ENCODE data around the gene FBXO44. TPM values are rescaled to one million over a fixed set of nuclear protein-coding genes. Genes with fewer than 3 reads are reported as not detected.

FBXO44 gene
- total RNA-seq, 4 donors from 2014 or later: 5.0 to 20.4 (median 7.0) TPM

DNA sequence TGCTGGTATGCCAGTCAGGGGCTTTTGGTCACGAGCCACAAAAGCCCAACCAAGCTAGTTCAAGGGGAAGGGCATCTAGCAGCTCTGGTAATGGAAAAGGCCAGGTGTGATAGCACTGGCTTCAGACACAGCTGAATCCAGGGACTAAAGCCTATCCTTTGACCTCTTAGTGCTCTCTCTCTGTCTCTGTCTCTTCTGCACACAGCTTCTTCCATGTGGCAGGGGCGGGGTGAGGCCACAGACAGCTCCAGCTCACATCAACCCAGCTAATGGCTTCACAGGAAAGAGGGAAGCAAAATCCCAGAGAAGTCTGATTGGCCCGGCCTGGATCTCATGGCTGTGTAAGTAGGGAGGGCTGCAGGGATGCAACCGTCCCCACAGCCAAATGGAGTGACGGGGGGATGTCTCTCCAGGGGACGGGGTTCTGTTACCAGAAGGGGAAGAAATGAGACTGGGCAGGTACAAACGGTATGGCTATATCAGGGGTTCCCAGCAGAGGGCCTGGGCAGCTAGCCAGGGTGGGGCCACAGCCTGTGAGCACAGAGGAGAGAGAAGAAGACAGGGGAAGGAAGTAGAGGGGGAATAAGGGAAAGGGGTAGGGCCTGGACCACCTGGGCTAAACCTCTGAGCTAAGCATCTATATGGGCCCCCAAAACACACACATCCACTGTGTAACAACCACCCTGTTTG, 42.9 kb upstream of the FBXO44 start:
- H3K9me3 ChIP-seq: no peaks in the 10 kb centered on the region
- DNase-seq: no peak
- TF ChIP-seq POLR2A (IDR thresholded peaks at IDR 0.05): no peak
- TF ChIP-seq, protein P1, sequence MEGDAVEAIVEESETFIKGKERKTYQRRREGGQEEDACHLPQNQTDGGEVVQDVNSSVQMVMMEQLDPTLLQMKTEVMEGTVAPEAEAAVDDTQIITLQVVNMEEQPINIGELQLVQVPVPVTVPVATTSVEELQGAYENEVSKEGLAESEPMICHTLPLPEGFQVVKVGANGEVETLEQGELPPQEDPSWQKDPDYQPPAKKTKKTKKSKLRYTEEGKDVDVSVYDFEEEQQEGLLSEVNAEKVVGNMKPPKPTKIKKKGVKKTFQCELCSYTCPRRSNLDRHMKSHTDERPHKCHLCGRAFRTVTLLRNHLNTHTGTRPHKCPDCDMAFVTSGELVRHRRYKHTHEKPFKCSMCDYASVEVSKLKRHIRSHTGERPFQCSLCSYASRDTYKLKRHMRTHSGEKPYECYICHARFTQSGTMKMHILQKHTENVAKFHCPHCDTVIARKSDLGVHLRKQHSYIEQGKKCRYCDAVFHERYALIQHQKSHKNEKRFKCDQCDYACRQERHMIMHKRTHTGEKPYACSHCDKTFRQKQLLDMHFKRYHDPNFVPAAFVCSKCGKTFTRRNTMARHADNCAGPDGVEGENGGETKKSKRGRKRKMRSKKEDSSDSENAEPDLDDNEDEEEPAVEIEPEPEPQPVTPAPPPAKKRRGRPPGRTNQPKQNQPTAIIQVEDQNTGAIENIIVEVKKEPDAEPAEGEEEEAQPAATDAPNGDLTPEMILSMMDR (IDR thresholded peaks at IDR 0.05): no peak
- H3K4me3 ChIP-seq: no peak overlapping the region
- 29 to 30% methylated on average over 6 to 7 of the region's 7 CpGs for WGBS, 2 donors
- H3K27ac ChIP-seq: no peak overlapping the region
- peaks cover 0 to 45% (median 0%) of the 10 kb centered on the region in 4 donors for H3K27me3 ChIP-seq
- H3K36me3 ChIP-seq: no peaks in the 10 kb centered on the region
- intact Hi-C loops (cut with DNase I): no loop called here
- no peaks in the 10 kb centered on the region for H3K4me1 ChIP-seq

DNA sequence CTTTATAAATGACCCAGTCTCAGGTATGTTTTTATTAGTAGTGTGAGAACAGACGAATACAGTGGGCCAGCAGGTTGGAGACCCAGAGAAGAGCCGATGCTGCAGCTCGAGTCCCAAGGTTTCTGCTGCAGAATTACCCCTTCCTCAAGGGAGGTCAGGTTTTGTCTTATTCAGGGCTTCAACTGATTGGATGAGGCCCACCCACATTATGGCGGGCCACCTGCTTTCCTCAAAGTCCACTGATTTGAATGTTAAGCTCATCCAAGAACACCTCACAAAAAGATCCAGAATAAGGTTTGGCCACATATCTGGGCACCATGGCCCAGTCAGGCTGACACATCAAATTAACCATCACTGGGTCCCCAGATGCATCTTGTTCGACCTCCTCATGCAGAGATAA, 41.3 kb upstream of the FBXO44 start:
- Histone ChIP-seq H3K36me3 (no peaks in the 10 kb centered on the region), H3K4me1 (no peaks in the 10 kb centered on the region), H3K4me3 (no peak overlapping the region), H3K27me3 (peaks cover 0 to 60% (median 0%) of the 10 kb centered on the region in 4 donors), H3K9me3 (no peaks in the 10 kb centered on the region), H3K27ac (no peak overlapping the region)
- DNase-seq: no peak
- TF ChIP-seq, protein P1 (IDR thresholded peaks at IDR 0.05): no peak
- TF ChIP-seq POLR2A (IDR thresholded peaks at IDR 0.05): no peak
- intact Hi-C loops (cut with DNase I): no loop called here
- 63 to 71% methylated on average over 4 of the region's 5 CpGs for WGBS, 2 donors

DNA sequence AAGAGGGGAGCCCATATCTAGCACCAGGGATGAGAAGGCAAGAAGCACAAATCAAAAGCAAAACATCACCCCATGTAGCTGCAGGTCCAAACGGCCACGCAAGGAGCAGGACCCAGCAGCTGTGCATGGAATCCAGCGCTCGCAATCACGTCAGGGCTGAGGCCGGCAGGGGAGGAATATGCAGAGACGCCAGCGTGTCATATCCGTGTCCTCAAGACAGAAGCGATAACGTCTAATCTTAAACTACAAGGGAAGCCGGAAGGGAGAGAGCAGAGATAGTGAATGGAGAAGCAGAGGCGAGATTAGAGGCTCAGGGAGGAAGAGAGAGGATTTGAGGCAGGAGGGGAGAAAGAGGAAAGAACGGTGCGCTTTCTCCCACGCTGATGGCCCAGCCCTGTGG, 39.6 kb upstream of the FBXO44 start:
- no peak overlapping the region for H3K4me3 ChIP-seq
- no peak for DNase-seq
- peaks cover 0 to 76% (median 0%) of the 10 kb centered on the region in 4 donors for H3K27me3 ChIP-seq
- no peaks in the 10 kb centered on the region for H3K4me1 ChIP-seq
- H3K9me3 ChIP-seq: no peaks in the 10 kb centered on the region
- no peak for TF ChIP-seq POLR2A (IDR thresholded peaks at IDR 0.05)
- TF ChIP-seq, protein P1 (IDR thresholded peaks at IDR 0.05): no peak
- no peak overlapping the region for H3K27ac ChIP-seq
- intact Hi-C loops (cut with DNase I): no loop called here
- 45 to 50% methylated on average over 16 of the region's 16 CpGs for WGBS, 2 donors
- H3K36me3 ChIP-seq: no peaks in the 10 kb centered on the region

DNA sequence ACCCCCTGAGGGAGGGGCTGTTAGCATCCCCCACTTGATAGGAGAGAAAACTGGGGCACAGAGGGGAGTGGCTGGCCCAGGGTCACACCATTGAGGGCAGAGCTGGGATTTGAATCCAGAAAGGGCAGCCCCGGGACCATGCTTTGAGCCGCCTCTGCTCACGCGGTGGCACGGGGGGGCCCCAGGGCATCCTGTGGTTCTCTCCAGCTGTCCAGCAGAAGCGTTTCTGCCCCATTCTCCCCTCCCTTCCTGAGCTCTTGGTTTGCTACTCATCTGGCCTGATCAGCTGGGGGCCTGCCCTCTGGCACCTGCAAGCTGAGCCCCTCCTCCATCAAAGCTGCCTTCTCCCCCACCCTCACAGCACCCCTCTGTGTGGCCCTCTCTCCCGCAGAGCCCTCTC, 37.9 kb upstream of the FBXO44 start:
- no peak for DNase-seq
- H3K36me3 ChIP-seq: no peaks in the 10 kb centered on the region
- H3K4me1 ChIP-seq: no peaks in the 10 kb centered on the region
- H3K4me3 ChIP-seq: no peak overlapping the region
- intact Hi-C loops (cut with DNase I): no loop called here
- peaks cover 0 to 83% (median 0%) of the 10 kb centered on the region in 4 donors for H3K27me3 ChIP-seq
- WGBS, 2 donors: 49% methylated on average over 6 of the region's 7 CpGs; no CpG with 5 or more reads in 1 of the 2 donors
- H3K27ac ChIP-seq: no peak overlapping the region
- no peaks in the 10 kb centered on the region for H3K9me3 ChIP-seq
- TF ChIP-seq POLR2A (IDR thresholded peaks at IDR 0.05): no peak
- TF ChIP-seq, protein P1 (IDR thresholded peaks at IDR 0.05): no peak

DNA sequence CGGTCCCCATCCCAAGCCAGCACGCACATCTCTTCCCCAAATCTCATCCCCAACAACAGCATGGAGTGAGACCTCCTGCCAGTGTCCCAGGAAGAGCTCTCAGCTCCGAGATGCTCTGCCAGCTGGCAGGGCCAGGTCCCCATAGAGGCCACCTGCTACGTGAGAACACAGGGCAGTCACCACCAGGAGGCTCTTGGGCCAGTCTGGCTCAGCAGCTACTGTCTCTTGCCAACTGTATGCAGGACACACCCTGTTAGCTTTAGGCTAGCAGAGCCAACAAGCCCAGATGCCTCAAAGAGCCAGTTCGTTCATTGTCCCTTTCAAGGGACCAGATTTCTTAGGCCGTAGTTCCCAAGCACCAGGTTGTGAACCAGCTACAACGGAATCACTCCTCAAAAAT, 37.4 kb upstream of the FBXO44 start:
- H3K4me3 ChIP-seq: no peak overlapping the region
- no peaks in the 10 kb centered on the region for H3K9me3 ChIP-seq
- TF ChIP-seq, protein P1 (IDR thresholded peaks at IDR 0.05): peak in 1 of 6 experiments; percentile 26
- no peak for TF ChIP-seq POLR2A (IDR thresholded peaks at IDR 0.05)
- 72% methylated on average over 2 of the region's 7 CpGs; no CpG with 5 or more reads in 1 of the 2 donors for WGBS, 2 donors
- no peaks in the 10 kb centered on the region for H3K4me1 ChIP-seq
- H3K27me3 ChIP-seq: peaks cover 0 to 89% (median 0%) of the 10 kb centered on the region in 4 donors
- intact Hi-C loops (cut with DNase I): no loop called here
- DNase-seq: no peak
- no peak overlapping the region for H3K27ac ChIP-seq
- H3K36me3 ChIP-seq: no peaks in the 10 kb centered on the region
